GM12801 (cell line): ENCODE measurements around the gene TMEM141.

Source experiments
- CTCF ChIP-seq: IDR thresholded peaks from one replicate; pipeline ENCODE4 v1.5.1; 2011; ENCODE audit warnings: control low read depth; ENCODE audit not compliant: insufficient read length; ENCODE audit errors: extremely low read depth

Gene TMEM141

GRCh38 chr9:136787690-136788400 is 3.3 kb upstream of the TMEM141 start:
- TF ChIP-seq CTCF = no peak

- TF ChIP-seq CTCF = no peak
Measured at GRCh38 chr9:136789523-136789937, 1.6 kb upstream of the TMEM141 start.

- TF ChIP-seq CTCF = peak; percentile 42
Measured at GRCh38 chr9:136791516-136792276, 552 bp downstream of the TMEM141 start.

- TF ChIP-seq CTCF = no peak
Measured at GRCh38 chr9:136792321-136793085, 1.4 kb downstream of the TMEM141 start.

GRCh38 chr9:136793086-136793946 is 2.2 kb downstream of the TMEM141 start:
- no peak for TF ChIP-seq CTCF

GRCh38 chr9:136794281-136794999 is 3.3 kb downstream of the TMEM141 start:
- no peak for TF ChIP-seq CTCF
